ENCODE results near the gene LONRF2. TPM values are rescaled to one million over a fixed set of nuclear protein-coding genes. Genes with fewer than 3 reads are reported as not detected.

LONRF2 gene
- total RNA-seq, 3 donors from 2014 or later (not counting 1 experiment from before 2014, with no cell fraction given), result not detected

GRCh38 chr2:100327742-100328141 is 5.4 kb upstream of the LONRF2 start:
- intact Hi-C loops (cut with micrococcal nuclease), result no loop called here
- Histone ChIP-seq H3K36me3 (ENCODE audit: control insufficient read depth, insufficient read depth, low read length) (no peaks in the 10 kb centered on the region), H3K27ac (ENCODE audit: low read length) (no peak overlapping the region), H3K9me3 (ENCODE audit: control insufficient read depth, insufficient read depth, low read length) (no peaks in the 10 kb centered on the region), H3K4me1 (ENCODE audit: control insufficient read depth, insufficient read depth, low read length) (no peaks in the 10 kb centered on the region), H3K27me3 (ENCODE audit: control insufficient read depth, insufficient read depth, low read length) (peaks cover 14% of the 10 kb centered on the region), H3K4me3 (ENCODE audit: low read length) (no peak overlapping the region)
- Mint-ChIP-seq H3K27me3 (ENCODE audit: low read depth in 2 of 2) (peaks cover 30 to 48% of the 10 kb centered on the region in 2 donors), H3K36me3 (no peaks in the 10 kb centered on the region), H3K27ac (no peak overlapping the region), H3K9me3 (no peaks in the 10 kb centered on the region), H3K4me1 (no peaks in the 10 kb centered on the region), H3K4me3 (no peak overlapping the region)
- TF ChIP-seq CTCF (IDR thresholded peaks at IDR 0.05), result no peak
- 95% methylated on average over 4 of the region's 4 CpGs for WGBS (ENCODE audit: insufficient coverage)
- DNase-seq (no peak), ATAC-seq (no peak)

GRCh38 chr2:100321179-100321865 is 979 bp downstream of the LONRF2 start:
- H3K27me3 Mint-ChIP-seq (ENCODE audit: low read depth in 2 of 2), result peaks cover 51 to 53% of the 10 kb centered on the region in 2 donors
- Histone ChIP-seq H3K27me3 (ENCODE audit: control insufficient read depth, insufficient read depth, low read length) (peaks cover 42% of the 10 kb centered on the region), H3K4me3 (ENCODE audit: low read length) (no peak overlapping the region), H3K27ac (ENCODE audit: low read length) (no peak overlapping the region), H3K36me3 (ENCODE audit: control insufficient read depth, insufficient read depth, low read length) (no peaks in the 10 kb centered on the region), H3K4me1 (ENCODE audit: control insufficient read depth, insufficient read depth, low read length) (no peaks in the 10 kb centered on the region), H3K9me3 (ENCODE audit: control insufficient read depth, insufficient read depth, low read length) (peaks cover 5% of the 10 kb centered on the region)
- peaks cover 15% of the 10 kb centered on the region for H3K36me3 Mint-ChIP-seq
- TF ChIP-seq CTCF (IDR thresholded peaks at IDR 0.05), result no peak
- no peaks in the 10 kb centered on the region for H3K4me1 Mint-ChIP-seq
- peaks cover 4 to 8% of the 10 kb centered on the region in 2 donors for H3K9me3 Mint-ChIP-seq
- no peak overlapping the region for H3K27ac Mint-ChIP-seq
- no peak overlapping the region for H3K4me3 Mint-ChIP-seq
- WGBS (ENCODE audit: insufficient coverage), result 1% methylated on average over 77 of the region's 77 CpGs
- no peak for DNase-seq
- no peak for ATAC-seq
- intact Hi-C loops (cut with micrococcal nuclease), result no loop called here

GRCh38 chr2:100320547-100321178 is 1.6 kb downstream of the LONRF2 start:
- Histone ChIP-seq H3K4me3 (ENCODE audit: low read length) (no peak overlapping the region), H3K27me3 (ENCODE audit: control insufficient read depth, insufficient read depth, low read length) (peaks cover 40% of the 10 kb centered on the region), H3K27ac (ENCODE audit: low read length) (no peak overlapping the region), H3K4me1 (ENCODE audit: control insufficient read depth, insufficient read depth, low read length) (no peaks in the 10 kb centered on the region), H3K36me3 (ENCODE audit: control insufficient read depth, insufficient read depth, low read length) (no peaks in the 10 kb centered on the region), H3K9me3 (ENCODE audit: control insufficient read depth, insufficient read depth, low read length) (peaks cover 5% of the 10 kb centered on the region)
- Mint-ChIP-seq H3K4me1 (no peaks in the 10 kb centered on the region), H3K27me3 (ENCODE audit: low read depth in 2 of 2) (peaks cover 51 to 55% of the 10 kb centered on the region in 2 donors), H3K27ac (no peak overlapping the region), H3K36me3 (peaks cover 15% of the 10 kb centered on the region), H3K4me3 (no peak overlapping the region), H3K9me3 (peaks cover 4 to 8% of the 10 kb centered on the region in 2 donors)
- 71% methylated on average over 19 of the region's 19 CpGs for WGBS (ENCODE audit: insufficient coverage)
- no peak for TF ChIP-seq CTCF (IDR thresholded peaks at IDR 0.05)
- ATAC-seq, result no peak
- DNase-seq, result no peak
- intact Hi-C loops (cut with micrococcal nuclease), result no loop called here

All from natural killer cell (primary cell).